Prostate gland (tissue), 2 donors: ENCODE results near the gene DYNC1I1. TPM values are rescaled to one million over a fixed set of nuclear protein-coding genes. Genes with fewer than 3 reads are reported as not detected.

Source experiments
- DNase-seq: peaks from one replicate; pipeline ENCODE4 v3.0.0-alpha.2; 2019; ENCODE audit warnings: low spot score
- H3K27ac ChIP-seq, 2 donors: fragments of 200-600 bp; sonication (generic); 2 replicates each; pipeline ENCODE4 v1.5.1; 2017 to 2019
- H3K27me3 ChIP-seq: fragments of 200-600 bp; sonication (generic); replicated peaks from 2 replicates; pipeline ENCODE4 v1.5.1; 2019; ENCODE audit not compliant: insufficient read depth
- H3K36me3 ChIP-seq, 2 donors: fragments of 200-600 bp; sonication (generic); 1 replicate in 1 of 2; 2 replicates in 1 of 2; pipeline versions ENCODE4 v1.5.1 to v1.8.1; 2017 to 2019
- H3K4me1 ChIP-seq: fragments of 200-600 bp; sonication (generic); replicated peaks from 2 replicates; pipeline ENCODE4 v1.5.1; 2019
- H3K4me3 ChIP-seq, 2 donors: fragments of 200-600 bp; sonication (generic); 2 replicates each; pipeline ENCODE4 v1.5.1; 2017 to 2019
- H3K9me3 ChIP-seq: fragments of 200-600 bp; sonication (generic); 2 replicates; pipeline ENCODE4 v1.5.1; 2017
- CTCF ChIP-seq, 4 experiments: fragments of 200-600 bp in 2 of 4; fragments of 450-650 bp in 2 of 4; sonication (generic) in 2 of 4; IDR thresholded peaks; 1 replicate in 3 of 4; 2 replicates in 1 of 4; pipeline ENCODE4 v1.5.1; 2016 to 2019; ENCODE audit warnings: antibody characterized with exemption in 4 of 4, mild to moderate bottlenecking in 2 of 4, moderate library complexity in 2 of 4
- POLR2A ChIP-seq: fragments of 450-650 bp; IDR thresholded peaks from one replicate; pipeline ENCODE4 v1.6.1; 2016; ENCODE audit warnings: antibody characterized with exemption, mild to moderate bottlenecking
- POLR2AphosphoS5 ChIP-seq: sonication (generic); formaldehyde crosslinking; IDR thresholded peaks from one replicate; pipeline ENCODE4 v1.6.1; 2017; ENCODE audit warnings: antibody characterized with exemption
- WGBS: methylation state at CpG from one replicate; pipeline ENCODE4 v1.1.5; 2018; 5-methylcytosine and 5-hydroxymethylcytosine counted together
- intact Hi-C: fragments of 100-400 bp; cut with DNase I; formaldehyde crosslinking; loops from one replicate; pipeline ENCODE4 v1.14.2; 2022
- total RNA-seq, 2 donors: library from RNA; depleted of rRNA; stranded (reverse); fragments of >200 nt; gene quantifications; one replicate each; pipeline ENCODE4 v1.1.0, GENCODE V29; 2016

The DYNC1I1 gene
- total RNA-seq, 2 donors from 2014 or later: 4.4 to 5.1 TPM

GRCh38 chr7:96045181-96045580 lies 272.8 kb downstream of the DYNC1I1 start:
- Histone ChIP-seq H3K4me1 (no peaks in the 10 kb centered on the region), H3K36me3 (no peaks in the 10 kb centered on the region), H3K27ac (no peak overlapping the region), H3K27me3 (no peaks in the 10 kb centered on the region), H3K9me3 (no peaks in the 10 kb centered on the region), H3K4me3 (no peak overlapping the region)
- DNase-seq: no peak
- 95% methylated on average over 3 of the region's 3 CpGs for WGBS
- TF ChIP-seq CTCF (IDR thresholded peaks at IDR 0.05) (no peak), POLR2AphosphoS5 (no peak), POLR2A (no peak)
- intact Hi-C loops: no loop called here

GRCh38 chr7:96045919-96046318 lies 273.6 kb downstream of the DYNC1I1 start:
- 33% methylated on average over 4 of the region's 4 CpGs for WGBS
- H3K4me3 ChIP-seq: no peak overlapping the region
- H3K36me3 ChIP-seq: no peaks in the 10 kb centered on the region
- no peak for DNase-seq
- no peaks in the 10 kb centered on the region for H3K4me1 ChIP-seq
- intact Hi-C loops: no loop called here
- TF ChIP-seq POLR2A (no peak), CTCF (IDR thresholded peaks at IDR 0.05) (no peak)
- H3K27me3 ChIP-seq: no peaks in the 10 kb centered on the region
- H3K27ac ChIP-seq: no peak overlapping the region
- no peaks in the 10 kb centered on the region for H3K9me3 ChIP-seq

GRCh38 chr7:96052289-96052688 lies 279.9 kb downstream of the DYNC1I1 start:
- Histone ChIP-seq H3K36me3 (no peaks in the 10 kb centered on the region), H3K9me3 (no peaks in the 10 kb centered on the region), H3K27ac (no peak overlapping the region), H3K27me3 (no peaks in the 10 kb centered on the region), H3K4me3 (no peak overlapping the region), H3K4me1 (no peaks in the 10 kb centered on the region)
- no peak for TF ChIP-seq POLR2AphosphoS5
- TF ChIP-seq CTCF (IDR thresholded peaks at IDR 0.05): no peak
- no peak for TF ChIP-seq POLR2A
- intact Hi-C loops: no loop called here
- no peak for DNase-seq

- DNase-seq: no peak
- Histone ChIP-seq H3K27ac (no peak overlapping the region), H3K9me3 (no peaks in the 10 kb centered on the region), H3K4me3 (no peak overlapping the region), H3K36me3 (no peaks in the 10 kb centered on the region), H3K27me3 (no peaks in the 10 kb centered on the region), H3K4me1 (no peaks in the 10 kb centered on the region)
- intact Hi-C loops: no loop called here
- TF ChIP-seq CTCF (IDR thresholded peaks at IDR 0.05) (no peak), POLR2AphosphoS5 (no peak), POLR2A (no peak)
- WGBS: 65% methylated on average over 4 of the region's 4 CpGs
These were observed 280.6 kb downstream of the DYNC1I1 start for GRCh38 chr7:96052860-96053470.

GRCh38 chr7:96055717-96056116 lies 283.4 kb downstream of the DYNC1I1 start:
- TF ChIP-seq POLR2AphosphoS5: no peak
- no peak for TF ChIP-seq CTCF (IDR thresholded peaks at IDR 0.05)
- TF ChIP-seq POLR2A: no peak
- Histone ChIP-seq H3K27ac (no peak overlapping the region), H3K36me3 (no peaks in the 10 kb centered on the region), H3K4me1 (no peaks in the 10 kb centered on the region), H3K9me3 (no peaks in the 10 kb centered on the region), H3K27me3 (no peaks in the 10 kb centered on the region), H3K4me3 (no peak overlapping the region)
- intact Hi-C loops: no loop called here
- DNase-seq: no peak
- WGBS: 91% methylated on average over 1 of the region's 1 CpG
